CD4-positive, alpha-beta T cell treated with Interferon alpha-2 for 1 hour (primary cell): ENCODE measurements around the gene PPY.
A peak's percentile ranks its signal among the peaks of the same experiment; 100 is the strongest.
"Not testable (repeated sequence)": the region's sequence is repeated elsewhere in the genome, so short reads cannot be mapped to it uniquely, and the experiment has no call there.

Source experiments
- DNase-seq, 2 donors: peaks; one replicate each; pipeline ENCODE4 v3.0.0-alpha.2; 2020 to 2022

PPY gene

DNA sequence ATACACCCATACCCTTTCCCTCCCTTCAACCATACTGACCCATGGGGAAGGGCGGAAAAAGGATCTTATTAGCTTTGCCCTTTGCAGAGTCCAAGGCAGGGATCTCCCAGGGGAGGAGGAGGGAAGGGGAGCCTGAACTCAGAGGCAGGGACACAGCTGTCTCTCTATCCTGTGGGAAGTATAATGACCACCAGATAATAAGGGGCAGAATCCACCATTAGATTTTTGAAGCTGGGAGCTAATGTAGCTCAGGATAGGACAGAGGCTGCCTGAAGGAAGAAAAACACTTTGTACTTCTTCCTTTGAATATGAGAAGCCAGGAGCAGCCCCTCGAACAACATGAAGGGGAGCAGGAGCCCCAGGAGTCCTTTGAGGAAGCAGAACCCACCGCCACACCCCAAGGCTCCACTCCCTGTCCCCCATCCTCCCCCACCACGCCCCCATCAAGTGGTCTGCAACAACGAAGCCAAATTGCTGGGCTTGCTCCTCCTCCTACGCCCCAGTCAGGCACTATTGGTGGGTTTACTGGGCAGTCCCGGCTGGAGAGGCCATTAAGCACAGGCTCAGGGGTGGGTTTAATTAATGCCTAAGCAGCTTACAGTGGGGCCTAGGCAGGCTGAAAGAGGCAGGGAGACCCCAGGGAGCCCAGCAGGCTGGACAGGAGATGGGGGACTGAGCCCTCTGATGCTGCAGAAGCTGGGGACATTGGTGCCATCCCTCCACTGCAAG is 40.3 kb downstream of the PPY start:
- DNase-seq, result no peak

DNA sequence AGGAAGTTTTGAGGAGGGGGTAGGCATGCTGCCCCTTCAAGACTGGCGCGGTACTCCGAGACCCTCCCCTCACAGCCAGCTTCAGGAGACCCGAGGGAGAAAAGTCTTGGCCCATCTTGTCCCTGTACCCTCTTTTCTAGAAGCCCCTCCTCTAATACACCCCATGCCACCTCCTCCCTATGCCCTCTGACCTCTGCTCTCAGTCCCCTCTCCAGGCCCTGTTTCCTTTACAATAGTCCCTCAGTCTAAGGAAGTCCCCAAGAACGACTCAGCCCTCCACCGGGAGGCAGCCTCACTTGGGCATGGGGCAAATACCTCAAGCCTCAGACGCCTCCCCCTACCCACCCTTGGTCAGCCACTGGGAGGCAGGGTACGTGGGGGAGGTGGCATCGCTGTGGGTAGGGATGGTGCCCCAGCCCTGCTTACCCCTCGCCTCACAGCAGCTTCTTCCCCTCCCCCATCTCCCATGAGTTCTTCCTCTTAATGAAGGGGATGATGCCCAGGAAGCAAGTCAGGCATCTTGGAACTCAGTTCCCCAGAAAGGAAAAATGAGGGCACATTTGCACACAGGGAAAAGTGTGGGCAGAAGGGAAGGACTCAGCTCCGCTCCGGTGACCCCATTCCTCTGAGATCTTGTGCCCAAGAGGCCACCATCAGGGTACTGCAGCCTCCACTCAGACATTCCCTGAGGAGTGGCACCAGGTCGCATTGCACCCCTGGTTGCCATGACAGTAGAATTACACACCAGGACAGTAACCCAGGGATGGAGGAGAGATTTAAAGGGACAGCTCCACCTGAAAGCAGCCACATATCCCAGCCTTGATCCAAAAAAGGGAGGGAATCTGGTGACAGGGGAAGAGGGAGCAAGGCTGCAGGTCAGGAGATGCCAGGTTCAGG is 41.2 kb downstream of the PPY start:
- no peak for DNase-seq

DNA sequence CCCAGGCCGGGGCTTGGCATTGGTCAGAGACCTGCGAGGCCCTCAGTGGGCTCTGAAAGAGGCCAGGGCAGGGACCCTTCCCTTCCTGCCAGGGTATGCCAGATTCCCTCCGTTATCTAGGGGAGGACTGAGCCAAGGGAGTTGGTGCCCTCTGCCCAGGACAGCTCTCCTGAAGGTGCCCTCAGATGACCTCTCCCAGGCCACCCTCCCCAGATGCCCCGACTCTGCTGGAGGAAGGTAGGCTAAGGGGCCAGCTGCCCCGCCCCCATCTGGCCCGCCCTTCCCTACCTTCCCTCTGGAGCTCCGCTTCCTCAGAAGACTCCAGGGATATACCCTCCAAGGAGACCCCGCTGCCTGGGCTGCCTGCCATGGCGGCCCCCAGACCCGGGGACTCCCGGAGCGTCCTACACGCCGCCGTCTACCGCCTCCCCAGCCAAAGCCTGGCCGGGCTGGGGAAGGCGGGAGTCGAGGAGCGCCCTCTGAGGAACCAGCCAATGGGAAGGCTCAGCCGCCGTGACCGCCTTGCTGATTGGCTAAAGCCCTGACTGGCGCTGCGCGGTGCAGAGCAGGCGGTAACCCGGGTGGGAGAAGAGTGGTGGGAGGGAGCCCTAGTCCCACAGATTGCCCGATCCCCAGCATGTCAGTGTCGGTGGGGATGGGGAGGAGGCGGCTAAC is 42.0 kb downstream of the PPY start:
- peak; percentile 83 to 86 for DNase-seq

DNA sequence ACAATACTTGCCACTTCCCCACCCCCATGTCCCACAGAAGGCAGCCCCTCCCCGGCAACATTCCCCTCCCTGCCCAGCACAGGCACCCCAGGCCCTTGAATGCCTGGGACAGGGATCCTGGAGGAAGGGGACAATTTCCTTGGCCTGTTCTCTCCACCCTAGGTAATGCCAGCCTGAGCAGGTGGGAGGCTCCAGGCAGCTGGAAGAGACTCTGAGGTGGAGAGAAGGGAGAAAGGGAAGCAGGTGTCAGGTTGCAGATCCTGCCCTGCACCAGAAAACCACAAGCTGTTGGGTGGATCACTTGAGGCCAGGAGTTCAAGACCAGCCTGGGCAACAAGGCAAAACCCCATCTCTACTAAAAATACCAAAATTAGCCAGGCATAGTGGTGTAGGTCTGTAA is 43.8 kb downstream of the PPY start:
- no peak for DNase-seq

DNA sequence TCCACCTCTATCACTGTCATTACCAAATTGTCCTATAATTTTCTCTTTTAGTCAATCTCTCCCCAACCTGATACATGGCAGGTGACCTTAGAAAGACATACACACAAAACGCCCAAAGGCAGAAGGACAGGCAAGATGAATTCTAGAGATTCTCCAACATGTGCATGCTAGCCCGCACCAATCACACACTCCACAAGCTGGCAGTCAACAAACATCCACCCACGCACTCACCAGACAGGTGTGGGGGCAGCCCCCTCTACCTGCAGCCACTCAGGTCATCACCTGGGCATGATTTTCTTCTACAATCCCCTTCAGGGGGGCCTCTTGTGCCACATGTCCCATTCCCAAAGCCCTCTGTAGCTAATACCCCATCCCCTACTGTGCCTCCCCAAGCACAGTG is 44.4 kb downstream of the PPY start:
- no peak for DNase-seq

DNA sequence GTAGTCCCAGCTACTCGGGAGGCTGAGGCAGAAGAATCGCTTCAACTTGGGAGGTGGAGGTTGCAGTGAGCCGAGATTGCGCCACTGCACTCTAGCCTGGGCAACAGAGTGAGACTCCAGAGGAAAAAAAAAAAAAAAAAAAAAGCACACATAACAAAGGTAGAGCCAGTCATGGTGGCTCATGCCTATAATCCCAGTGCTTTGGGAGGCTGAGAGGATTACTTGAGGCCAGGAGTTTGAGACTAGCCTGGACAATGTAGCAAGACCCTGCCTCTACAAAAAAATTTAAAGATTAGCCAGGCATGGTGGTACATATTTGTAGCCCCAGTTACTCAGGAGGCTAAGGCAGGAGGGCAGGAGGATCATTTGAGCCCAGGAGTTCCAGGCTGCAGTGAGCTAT is 47.8 kb downstream of the PPY start:
- not testable (repeated sequence) for DNase-seq

DNA sequence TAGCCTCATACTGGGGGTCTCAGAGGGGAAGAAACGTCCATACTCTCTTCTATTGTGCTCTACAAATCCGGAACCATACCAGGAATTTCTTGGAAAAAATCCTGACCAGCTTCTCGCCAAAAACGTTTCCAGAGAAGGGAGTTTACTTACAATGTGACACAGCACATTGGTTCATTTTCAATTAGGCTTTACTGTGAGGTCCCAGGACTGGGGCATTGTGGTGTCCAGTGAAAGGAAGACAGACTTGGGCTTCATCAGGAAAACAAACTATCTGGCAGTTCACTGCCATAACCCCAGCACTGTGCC is 49.7 kb downstream of the PPY start:
- DNase-seq, result no peak

DNA sequence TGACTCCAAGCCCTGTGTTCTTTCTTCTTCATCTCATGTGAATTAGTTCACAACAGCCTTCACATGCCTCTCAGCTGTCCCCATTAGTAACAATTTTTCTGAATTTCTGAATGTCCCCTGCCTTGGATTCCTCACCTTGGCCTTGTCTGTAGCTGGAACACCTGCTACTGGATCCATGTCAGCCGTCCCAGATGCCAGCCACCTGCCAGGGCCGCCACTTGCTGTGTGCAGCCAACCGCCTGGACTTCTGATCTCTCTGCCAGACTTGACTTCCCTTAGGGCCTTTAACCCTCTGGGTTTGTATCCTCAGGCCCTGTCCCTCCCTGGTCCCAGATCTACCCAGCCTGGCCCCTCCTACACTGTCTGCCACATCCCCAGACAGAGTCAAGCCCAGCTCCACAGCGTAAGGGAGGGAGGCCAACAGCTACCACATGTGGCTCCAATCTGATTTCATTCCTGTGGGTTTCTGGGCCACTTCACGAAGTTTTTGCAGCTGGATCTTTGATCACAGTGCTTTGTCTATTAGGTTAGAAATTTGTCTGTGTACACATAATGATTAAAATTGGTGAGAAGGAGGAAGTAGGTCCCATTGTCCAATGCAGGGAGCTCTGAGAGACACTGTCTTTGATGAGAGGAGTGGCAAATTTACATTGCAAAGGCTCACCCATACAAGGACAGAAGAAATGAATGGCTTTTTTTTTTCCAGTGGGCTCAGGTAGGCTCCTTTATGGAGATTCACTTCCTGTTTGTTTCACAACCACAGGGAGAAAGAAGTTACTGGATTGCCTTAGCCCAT is 50.2 kb downstream of the PPY start:
- no peak for DNase-seq
